Tibial nerve (tissue), 4 donors: Measurements from ENCODE around the gene EXT2. TPM values are rescaled to one million over a fixed set of nuclear protein-coding genes. Genes with fewer than 3 reads are reported as not detected.

Source experiments
- DNase-seq, 2 donors: peaks; one replicate each; pipeline ENCODE4 v3.0.0-alpha.2; 2019; ENCODE audit warnings: low spot score in 2 of 2
- H3K27ac ChIP-seq, 4 donors: fragments of 200-600 bp; sonication (generic) in 3 of 4; one replicate each; pipeline ENCODE4 v1.5.1; 2017 to 2019; ENCODE audit warnings: mild to moderate bottlenecking in 1 of 4
- H3K27me3 ChIP-seq, 2 donors: fragments of 200-600 bp; sonication (generic) in 1 of 2; one replicate each; pipeline versions ENCODE4 v1.5.1 to v1.6.0; 2017 to 2019
- H3K36me3 ChIP-seq, 3 donors: fragments of 200-600 bp; sonication (generic); one replicate each; pipeline ENCODE4 v1.5.1; 2018 to 2019
- H3K4me1 ChIP-seq, 4 donors: fragments of 200-600 bp; sonication (generic) in 3 of 4; one replicate each; pipeline ENCODE4 v1.5.1; 2017 to 2019
- H3K4me3 ChIP-seq, 4 donors: fragments of 200-600 bp; sonication (generic) in 3 of 4; one replicate each; pipeline ENCODE4 v1.5.1; 2017 to 2019; ENCODE audit warnings: mild to moderate bottlenecking in 1 of 4, moderate library complexity in 1 of 4
- H3K9me3 ChIP-seq, 4 donors: fragments of 200-600 bp; sonication (generic) in 3 of 4; one replicate each; pipeline ENCODE4 v1.5.1; 2017 to 2019
- EP300 ChIP-seq, 2 donors: sonication (generic); formaldehyde crosslinking; IDR thresholded peaks; one replicate each; pipeline ENCODE4 v1.6.1; 2017; ENCODE audit warnings: antibody characterized with exemption in 2 of 2, mild to moderate bottlenecking in 1 of 2
- POLR2A ChIP-seq, 2 donors: fragments of 450-650 bp; IDR thresholded peaks; one replicate each; pipeline ENCODE4 v1.6.1; 2017; ENCODE audit warnings: antibody characterized with exemption in 2 of 2, mild to moderate bottlenecking in 2 of 2, moderate library complexity in 2 of 2
- WGBS, 2 donors: methylation state at CpG; one replicate each; pipeline ENCODE4 v1.1.5; 2018; 5-methylcytosine and 5-hydroxymethylcytosine counted together
- total RNA-seq, 4 donors: library from RNA; depleted of rRNA; stranded (reverse); fragments of >200 nt; gene quantifications; one replicate each; pipeline ENCODE4 v1.1.0, GENCODE V29; 2016
- TF ChIP-seq, protein P1 (sequence below), 5 experiments: fragments of 200-600 bp in 3 of 5; fragments of 450-650 bp in 2 of 5; sonication (generic) in 3 of 5; IDR thresholded peaks; one replicate each; pipeline ENCODE4 v1.5.1; 2016 to 2019; ENCODE audit warnings: antibody characterized with exemption in 5 of 5, mild to moderate bottlenecking in 3 of 5, moderate library complexity in 2 of 5

The EXT2 gene
- total RNA-seq, 4 donors from 2014 or later: 69.3 to 80.0 (median 73.1) TPM

DNA sequence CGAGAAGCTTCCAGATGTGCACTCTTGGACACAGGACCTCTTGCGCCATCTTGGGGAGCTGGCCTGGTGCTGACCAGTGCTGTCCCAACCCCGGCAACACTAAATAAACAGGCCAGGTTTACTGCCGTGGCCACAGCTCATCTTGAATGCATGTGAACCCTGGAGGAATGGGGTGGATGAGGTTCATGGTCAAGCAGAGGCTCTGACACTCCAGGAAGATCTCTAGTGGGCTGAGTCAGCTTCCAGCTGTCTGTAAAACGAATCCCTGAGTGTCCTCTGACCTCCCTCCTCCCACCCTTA is 162.7 kb downstream of the EXT2 start:
- H3K27ac ChIP-seq: no peak overlapping the region
- TF ChIP-seq EP300 (IDR thresholded peaks at IDR 0.05) (no peak), POLR2A (IDR thresholded peaks at IDR 0.05) (no peak)
- TF ChIP-seq, protein P1, sequence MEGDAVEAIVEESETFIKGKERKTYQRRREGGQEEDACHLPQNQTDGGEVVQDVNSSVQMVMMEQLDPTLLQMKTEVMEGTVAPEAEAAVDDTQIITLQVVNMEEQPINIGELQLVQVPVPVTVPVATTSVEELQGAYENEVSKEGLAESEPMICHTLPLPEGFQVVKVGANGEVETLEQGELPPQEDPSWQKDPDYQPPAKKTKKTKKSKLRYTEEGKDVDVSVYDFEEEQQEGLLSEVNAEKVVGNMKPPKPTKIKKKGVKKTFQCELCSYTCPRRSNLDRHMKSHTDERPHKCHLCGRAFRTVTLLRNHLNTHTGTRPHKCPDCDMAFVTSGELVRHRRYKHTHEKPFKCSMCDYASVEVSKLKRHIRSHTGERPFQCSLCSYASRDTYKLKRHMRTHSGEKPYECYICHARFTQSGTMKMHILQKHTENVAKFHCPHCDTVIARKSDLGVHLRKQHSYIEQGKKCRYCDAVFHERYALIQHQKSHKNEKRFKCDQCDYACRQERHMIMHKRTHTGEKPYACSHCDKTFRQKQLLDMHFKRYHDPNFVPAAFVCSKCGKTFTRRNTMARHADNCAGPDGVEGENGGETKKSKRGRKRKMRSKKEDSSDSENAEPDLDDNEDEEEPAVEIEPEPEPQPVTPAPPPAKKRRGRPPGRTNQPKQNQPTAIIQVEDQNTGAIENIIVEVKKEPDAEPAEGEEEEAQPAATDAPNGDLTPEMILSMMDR (IDR thresholded peaks at IDR 0.05): no peak

DNA sequence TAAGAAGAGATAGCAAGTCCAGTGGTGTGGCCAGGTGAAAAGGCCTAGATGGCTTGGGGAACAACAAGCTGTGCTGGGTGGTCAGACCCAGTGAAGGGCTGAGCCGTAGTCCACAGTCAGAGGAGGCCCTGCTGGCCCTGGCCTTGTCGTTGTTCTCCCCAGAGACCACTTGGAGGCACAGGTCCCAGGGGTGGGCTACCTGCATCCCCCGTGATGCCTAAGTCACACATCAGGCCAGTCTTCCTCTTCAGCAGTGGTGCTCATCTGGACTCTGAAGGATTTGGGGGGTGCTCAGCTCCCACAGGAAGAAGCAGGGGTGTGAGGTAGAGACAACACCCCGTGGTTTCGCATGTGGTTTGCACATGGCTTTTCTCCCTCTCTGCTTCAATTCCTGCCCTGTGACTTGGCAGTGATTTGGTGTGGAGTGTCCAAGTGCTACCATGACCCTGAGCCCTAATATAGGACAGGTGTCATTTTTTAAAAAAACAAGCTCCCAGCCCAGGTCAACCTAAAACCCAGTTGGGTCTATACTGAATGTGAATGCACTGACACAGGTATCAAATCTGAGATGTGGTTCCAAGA is 163.5 kb downstream of the EXT2 start:
- H3K27ac ChIP-seq: no peak overlapping the region
- TF ChIP-seq EP300 (IDR thresholded peaks at IDR 0.05): no peak
- no peak for TF ChIP-seq POLR2A (IDR thresholded peaks at IDR 0.05)
- TF ChIP-seq, protein P1 (IDR thresholded peaks at IDR 0.05): no peak
- no peaks in the 10 kb centered on the region for H3K9me3 ChIP-seq
- H3K36me3 ChIP-seq: no peaks in the 10 kb centered on the region
- no peak for DNase-seq
- peaks cover 0 to 6% (median 0%) of the 10 kb centered on the region in 4 donors for H3K4me1 ChIP-seq
- no peak overlapping the region for H3K4me3 ChIP-seq
- 82 to 94% methylated on average over 5 of the region's 5 CpGs for WGBS, 2 donors
- H3K27me3 ChIP-seq: no peaks in the 10 kb centered on the region

More for the DNA sequence above, 162.7 kb downstream of the EXT2 start:
- 49 to 54% methylated on average over 5 of the region's 5 CpGs for WGBS, 2 donors
- no peak overlapping the region for H3K4me3 ChIP-seq
- DNase-seq: no peak
- H3K27me3 ChIP-seq: no peaks in the 10 kb centered on the region
- H3K9me3 ChIP-seq: peaks cover 0 to 7% (median 3%) of the 10 kb centered on the region in 4 donors
- H3K36me3 ChIP-seq: no peaks in the 10 kb centered on the region
- H3K4me1 ChIP-seq: peaks cover 0 to 6% (median 0%) of the 10 kb centered on the region in 4 donors

DNA sequence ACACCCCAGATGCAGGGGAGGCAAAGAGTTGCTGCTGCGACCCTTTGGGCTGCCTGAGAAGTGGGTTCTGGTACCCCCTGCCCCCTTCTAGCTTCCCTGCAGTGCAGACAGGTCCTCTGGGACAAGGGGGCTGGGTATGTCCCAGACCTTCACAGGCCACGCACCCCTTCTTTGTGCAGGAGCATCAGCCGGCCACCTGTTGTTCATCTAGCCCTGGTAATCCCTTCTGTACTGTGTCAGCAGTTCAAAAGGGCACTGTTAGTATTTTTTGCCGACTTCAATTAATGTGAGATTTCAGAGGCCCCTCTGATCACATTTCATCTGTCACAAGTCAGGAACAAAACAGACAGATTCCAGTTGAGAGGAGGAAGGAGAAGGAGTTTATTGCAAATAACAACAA is 164.6 kb downstream of the EXT2 start:
- 66 to 79% methylated on average over 4 of the region's 4 CpGs for WGBS, 2 donors
- TF ChIP-seq POLR2A (IDR thresholded peaks at IDR 0.05) (no peak), EP300 (IDR thresholded peaks at IDR 0.05) (no peak)
- TF ChIP-seq, protein P1 (IDR thresholded peaks at IDR 0.05): no peak

DNA sequence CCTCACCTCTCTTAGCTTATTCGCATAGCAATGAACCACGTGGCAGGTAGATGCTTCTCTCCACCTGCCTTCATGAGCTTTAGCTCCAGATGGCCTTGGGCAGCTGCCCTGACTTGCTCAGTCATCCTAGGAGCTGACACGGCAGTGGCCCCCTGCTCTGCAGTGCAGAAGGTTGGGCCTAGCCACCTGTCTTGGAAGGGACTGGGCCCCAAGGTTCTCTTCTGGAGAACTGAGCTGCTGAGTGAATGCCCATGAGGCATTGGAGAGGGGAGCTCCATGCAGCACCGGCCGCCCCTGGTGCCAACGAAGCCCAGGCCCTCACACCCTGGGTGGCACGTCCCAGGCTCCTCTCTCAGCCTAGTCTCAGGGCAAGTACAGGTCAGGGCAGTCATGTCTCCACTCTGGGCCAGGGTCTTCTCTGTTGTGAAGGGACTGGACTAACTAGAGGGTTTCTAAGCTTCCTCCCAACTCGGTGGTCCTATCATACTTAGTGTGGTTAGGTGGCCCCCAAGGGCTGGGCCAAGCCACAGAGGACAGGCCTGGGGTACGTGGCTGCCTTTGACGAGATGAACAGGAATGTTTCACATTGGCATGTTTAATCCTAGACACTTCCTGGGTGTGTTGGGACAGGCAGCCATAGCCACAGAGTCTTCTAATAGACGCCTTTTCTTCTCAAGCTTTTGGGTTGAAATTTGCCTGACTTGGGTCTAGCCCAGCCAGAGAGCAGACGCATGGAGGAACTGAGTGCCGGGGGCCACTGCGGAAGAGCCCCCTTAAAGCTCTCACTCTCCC is 166.5 kb downstream of the EXT2 start:
- 76 to 88% methylated on average over 11 to 14 of the region's 14 CpGs for WGBS, 2 donors
- H3K27ac ChIP-seq: no peak overlapping the region

More for the DNA sequence above, 164.6 kb downstream of the EXT2 start:
- Histone ChIP-seq H3K36me3 (no peaks in the 10 kb centered on the region), H3K27ac (no peak overlapping the region), H3K27me3 (no peaks in the 10 kb centered on the region), H3K4me3 (no peak overlapping the region), H3K4me1 (peaks cover 0 to 6% (median 0%) of the 10 kb centered on the region in 4 donors), H3K9me3 (no peaks in the 10 kb centered on the region)
- DNase-seq: no peak

More for the DNA sequence above, 166.5 kb downstream of the EXT2 start:
- no peak for DNase-seq
- no peak for TF ChIP-seq EP300 (IDR thresholded peaks at IDR 0.05)
- no peak for TF ChIP-seq POLR2A (IDR thresholded peaks at IDR 0.05)
- TF ChIP-seq, protein P1 (IDR thresholded peaks at IDR 0.05): no peak
- Histone ChIP-seq H3K4me1 (peaks cover 0 to under 1% (median 0%) of the 10 kb centered on the region in 4 donors), H3K9me3 (no peaks in the 10 kb centered on the region), H3K4me3 (no peak overlapping the region), H3K36me3 (no peaks in the 10 kb centered on the region), H3K27me3 (no peaks in the 10 kb centered on the region)
